Tibial artery (tissue), 4 donors: ENCODE measurements around the gene HPCAL1.

Experiments
- DNase-seq, 2 donors: peaks; one replicate each; pipeline ENCODE4 v3.0.0-alpha.2; 2019
- H3K27ac ChIP-seq, 2 donors: fragments of 200-600 bp; sonication (generic) in 1 of 2; 1 replicate in 1 of 2; 2 replicates in 1 of 2; pipeline ENCODE4 v1.5.1; 2018 to 2019; ENCODE audit warnings: mild to moderate bottlenecking in 1 of 2
- H3K27me3 ChIP-seq, 2 donors: fragments of 200-600 bp; sonication (generic) in 1 of 2; one replicate each; pipeline versions ENCODE4 v1.5.1 to v1.6.0; 2016 to 2019
- H3K36me3 ChIP-seq, 3 donors: fragments of 200-600 bp; sonication (generic) in 2 of 3; one replicate each; pipeline ENCODE4 v1.5.1; 2016 to 2019; ENCODE audit warnings: mild to moderate bottlenecking in 2 of 3
- H3K4me1 ChIP-seq, 4 donors: fragments of 200-600 bp; sonication (generic) in 2 of 4; 1 replicate in 3 of 4; 2 replicates in 1 of 4; pipeline ENCODE4 v1.5.1; 2016 to 2019
- H3K4me3 ChIP-seq, 2 donors: fragments of 200-600 bp; sonication (generic) in 1 of 2; 1 replicate in 1 of 2; 2 replicates in 1 of 2; pipeline ENCODE4 v1.5.1; 2018 to 2019; ENCODE audit warnings: mild to moderate bottlenecking in 2 of 2
- H3K9me3 ChIP-seq, 3 donors: fragments of 200-600 bp; sonication (generic) in 1 of 3; one replicate each; pipeline ENCODE4 v1.5.1; 2016 to 2019
- intact Hi-C: fragments of 100-400 bp; cut with DNase I; formaldehyde crosslinking; loops from one replicate; pipeline ENCODE4 v1.15.0; 2023; ENCODE audit warnings: low total_unique reads
- TF ChIP-seq, protein P1 (sequence below), 2 experiments: fragments of 200-600 bp in 1 of 2; fragments of 450-650 bp in 1 of 2; IDR thresholded peaks; one replicate each; pipeline ENCODE4 v1.5.1; 2017 to 2019; ENCODE audit warnings: antibody characterized with exemption in 2 of 2, mild to moderate bottlenecking in 1 of 2, moderate library complexity in 1 of 2

Gene HPCAL1

DNA sequence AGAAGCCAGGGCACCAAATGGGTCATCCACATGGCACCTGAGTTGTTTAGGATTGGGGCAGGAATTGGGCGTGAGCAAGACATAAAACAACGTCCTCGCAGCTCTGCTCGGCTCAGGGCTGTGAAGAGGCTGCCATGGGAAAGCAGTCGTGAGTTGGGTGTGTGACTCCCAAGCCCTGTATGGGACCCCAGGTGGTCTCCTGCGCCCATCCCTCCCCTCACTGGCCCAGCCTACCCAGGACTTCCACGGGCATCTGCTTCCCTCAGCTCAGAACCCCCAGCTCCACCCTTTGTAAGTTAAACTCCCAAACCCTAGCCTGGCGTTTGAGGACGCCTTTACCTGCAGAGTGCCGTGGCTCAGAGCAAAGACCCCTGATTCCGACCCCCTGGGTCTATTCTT is 23.2 kb upstream of the HPCAL1 start:
- H3K4me3 ChIP-seq = no peak overlapping the region
- TF ChIP-seq, protein P1, sequence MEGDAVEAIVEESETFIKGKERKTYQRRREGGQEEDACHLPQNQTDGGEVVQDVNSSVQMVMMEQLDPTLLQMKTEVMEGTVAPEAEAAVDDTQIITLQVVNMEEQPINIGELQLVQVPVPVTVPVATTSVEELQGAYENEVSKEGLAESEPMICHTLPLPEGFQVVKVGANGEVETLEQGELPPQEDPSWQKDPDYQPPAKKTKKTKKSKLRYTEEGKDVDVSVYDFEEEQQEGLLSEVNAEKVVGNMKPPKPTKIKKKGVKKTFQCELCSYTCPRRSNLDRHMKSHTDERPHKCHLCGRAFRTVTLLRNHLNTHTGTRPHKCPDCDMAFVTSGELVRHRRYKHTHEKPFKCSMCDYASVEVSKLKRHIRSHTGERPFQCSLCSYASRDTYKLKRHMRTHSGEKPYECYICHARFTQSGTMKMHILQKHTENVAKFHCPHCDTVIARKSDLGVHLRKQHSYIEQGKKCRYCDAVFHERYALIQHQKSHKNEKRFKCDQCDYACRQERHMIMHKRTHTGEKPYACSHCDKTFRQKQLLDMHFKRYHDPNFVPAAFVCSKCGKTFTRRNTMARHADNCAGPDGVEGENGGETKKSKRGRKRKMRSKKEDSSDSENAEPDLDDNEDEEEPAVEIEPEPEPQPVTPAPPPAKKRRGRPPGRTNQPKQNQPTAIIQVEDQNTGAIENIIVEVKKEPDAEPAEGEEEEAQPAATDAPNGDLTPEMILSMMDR (IDR thresholded peaks at IDR 0.05) = no peak
- H3K27ac ChIP-seq = peak overlapping the region in 1 of 2 donors; percentile 78
- intact Hi-C loops = loop anchor here (5.0 kb wide), 1 partner anchor 33 kb away; no protein-coding TSS in a partner anchor
- peak in 1 of 2 donors; percentile 51 for DNase-seq
- H3K27me3 ChIP-seq = no peaks in the 10 kb centered on the region
- no peaks in the 10 kb centered on the region for H3K36me3 ChIP-seq
- peaks cover 0 to 33% (median 6%) of the 10 kb centered on the region in 4 donors for H3K4me1 ChIP-seq
- no peaks in the 10 kb centered on the region for H3K9me3 ChIP-seq

DNA sequence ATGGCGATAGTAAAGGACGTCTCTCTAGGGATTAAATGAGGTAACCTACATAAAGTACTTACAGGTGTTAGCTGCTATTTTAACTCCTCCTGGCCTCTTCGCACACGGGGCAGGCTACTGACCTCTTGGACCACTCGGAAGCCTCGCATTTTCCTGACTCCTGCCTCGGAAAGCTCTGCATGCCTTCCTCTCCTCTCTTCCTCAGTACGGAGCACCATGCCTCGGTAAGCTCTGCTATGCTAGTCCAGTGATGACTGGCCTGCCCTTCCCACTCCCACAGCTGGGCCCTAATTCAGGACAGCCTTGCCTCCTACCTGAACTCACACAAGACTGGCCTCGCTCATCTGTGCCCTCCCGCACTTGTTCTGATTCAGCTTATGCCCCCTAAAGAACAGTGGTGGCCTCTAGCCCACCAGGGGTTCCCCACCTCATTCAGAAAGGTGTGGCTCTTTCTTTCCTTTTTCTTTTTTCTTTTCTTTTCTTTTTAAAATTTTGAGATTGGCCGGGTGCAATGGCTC is 22.7 kb upstream of the HPCAL1 start:
- TF ChIP-seq, protein P1 (IDR thresholded peaks at IDR 0.05) = no peak
- Histone ChIP-seq H3K4me3 (no peak overlapping the region), H3K4me1 (peaks cover 0 to 37% (median 7%) of the 10 kb centered on the region in 4 donors), H3K27ac (no peak overlapping the region), H3K27me3 (no peaks in the 10 kb centered on the region), H3K36me3 (no peaks in the 10 kb centered on the region), H3K9me3 (no peaks in the 10 kb centered on the region)
- intact Hi-C loops = loop anchor here (5.0 kb wide), 1 partner anchor 32 kb away; no protein-coding TSS in a partner anchor
- peak in 1 of 2 donors; percentile 13 for DNase-seq

DNA sequence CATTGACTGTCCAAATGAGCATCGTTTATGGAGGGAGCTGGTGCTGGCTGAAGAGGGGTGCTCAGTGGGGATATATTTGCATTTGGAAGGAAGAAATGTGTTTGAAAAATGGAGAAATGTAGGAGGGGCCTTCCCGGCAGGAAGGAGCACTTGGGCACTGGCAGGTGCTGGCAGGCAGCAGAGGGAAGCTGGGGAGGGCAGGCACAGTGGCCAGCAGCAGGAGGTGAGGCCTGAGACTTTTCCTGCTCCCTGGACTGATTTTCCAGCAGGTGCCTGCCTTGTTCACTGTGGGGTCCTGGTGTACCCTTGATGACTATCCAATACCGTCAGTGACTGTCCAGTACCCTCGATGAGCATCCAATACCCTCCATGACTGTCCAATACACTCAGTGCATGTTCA is 20.8 kb upstream of the HPCAL1 start:
- peaks cover 7 to 54% (median 23%) of the 10 kb centered on the region in 4 donors for H3K4me1 ChIP-seq
- intact Hi-C loops = no loop called here

DNA sequence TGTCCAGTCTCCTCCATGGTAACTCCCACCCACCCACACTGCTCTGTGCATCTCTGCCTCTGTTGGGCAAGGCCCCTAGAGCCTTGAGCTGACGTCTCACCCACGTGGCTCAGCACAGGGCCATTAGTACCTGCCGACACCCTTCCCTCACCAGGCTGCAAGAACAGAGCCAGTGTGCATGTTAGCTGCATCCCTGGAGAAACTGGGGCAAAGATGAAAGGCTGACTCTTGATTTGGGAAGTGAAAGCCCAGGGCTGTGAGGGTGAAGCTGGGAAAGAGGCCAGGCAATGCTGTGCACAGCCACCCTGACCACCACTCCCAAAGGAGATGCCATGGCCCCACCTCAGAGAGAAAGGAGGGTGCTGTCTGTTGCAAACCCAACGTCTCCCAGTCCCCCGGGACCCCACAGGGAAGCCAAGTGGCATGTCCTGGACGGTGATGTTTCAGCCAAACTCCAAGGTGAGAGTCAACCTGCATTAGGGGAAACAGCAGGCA is 20.0 kb upstream of the HPCAL1 start:
- intact Hi-C loops = no loop called here
- Histone ChIP-seq H3K4me1 (peaks cover 7 to 49% (median 24%) of the 10 kb centered on the region in 4 donors), H3K27me3 (no peaks in the 10 kb centered on the region), H3K9me3 (no peaks in the 10 kb centered on the region), H3K27ac (peak overlapping the region in 1 of 2 donors; percentile 89), H3K36me3 (no peaks in the 10 kb centered on the region), H3K4me3 (no peak overlapping the region)
- TF ChIP-seq, protein P1 (IDR thresholded peaks at IDR 0.05) = no peak
- no peak for DNase-seq

More for the DNA sequence above, 20.8 kb upstream of the HPCAL1 start:
- Histone ChIP-seq H3K27me3 (no peaks in the 10 kb centered on the region), H3K27ac (no peak overlapping the region), H3K36me3 (no peaks in the 10 kb centered on the region), H3K9me3 (no peaks in the 10 kb centered on the region), H3K4me3 (no peak overlapping the region)
- TF ChIP-seq, protein P1 (IDR thresholded peaks at IDR 0.05) = no peak
- no peak for DNase-seq

DNA sequence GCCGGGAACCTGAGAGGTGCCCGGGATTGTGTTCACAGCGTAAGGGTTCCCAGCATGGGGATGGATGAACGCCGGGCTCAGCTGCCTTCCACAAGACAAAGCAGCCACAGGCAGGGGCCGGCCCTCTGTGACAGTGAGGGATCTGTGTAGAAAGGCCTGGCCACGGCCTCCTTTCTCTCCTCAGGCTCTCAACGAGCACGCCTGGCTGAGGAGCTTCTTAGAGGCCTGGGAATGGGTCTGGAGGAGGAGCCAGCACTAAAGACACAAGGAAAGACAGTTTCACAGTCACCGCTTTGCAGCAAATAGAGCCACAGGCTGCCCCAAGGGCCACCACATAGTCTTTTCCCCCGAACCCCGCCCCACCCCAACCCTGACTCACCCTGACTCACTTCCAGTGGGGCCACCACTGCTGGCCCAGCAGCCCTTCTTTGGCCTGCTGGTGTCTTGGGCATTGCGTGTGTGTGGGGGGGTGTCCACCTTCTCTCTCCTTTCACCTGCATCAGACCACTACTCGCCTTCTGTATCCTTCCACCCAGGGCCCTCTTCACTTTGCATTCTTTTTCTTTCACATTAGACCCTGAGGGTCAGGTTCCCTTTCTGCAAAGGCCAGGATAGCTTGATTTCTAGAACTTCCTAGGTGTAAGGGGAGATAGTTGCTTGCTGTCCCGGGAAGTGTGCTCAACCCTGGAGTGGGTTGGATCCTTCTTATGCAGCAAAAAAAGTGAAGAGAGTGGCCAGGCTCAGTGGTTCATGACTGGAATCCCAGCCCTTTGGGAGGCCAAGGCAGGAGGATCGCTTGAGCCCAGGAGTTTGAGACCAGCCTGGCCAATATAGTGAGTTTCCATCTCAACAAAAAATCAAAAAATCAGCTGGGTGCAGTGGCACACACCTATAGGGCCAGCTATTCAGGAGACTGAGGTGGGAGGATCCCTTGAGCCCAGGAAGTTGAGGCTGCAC is 19.3 kb upstream of the HPCAL1 start:
- TF ChIP-seq, protein P1 (IDR thresholded peaks at IDR 0.05) = no peak
- Histone ChIP-seq H3K4me3 (no peak overlapping the region), H3K36me3 (no peaks in the 10 kb centered on the region), H3K9me3 (no peaks in the 10 kb centered on the region), H3K4me1 (peaks cover 7 to 41% (median 19%) of the 10 kb centered on the region in 4 donors), H3K27me3 (no peaks in the 10 kb centered on the region), H3K27ac (peak overlapping the region in 1 of 2 donors; percentile 89)
- DNase-seq = no peak
- intact Hi-C loops = no loop called here
